Uterus (tissue), 4 donors: ENCODE data around the gene SLC26A1. TPM values are rescaled to one million over a fixed set of nuclear protein-coding genes. Genes with fewer than 3 reads are reported as not detected.

ENCODE experiments used
- DNase-seq, 2 donors: peaks; one replicate each; pipeline ENCODE4 v3.0.0-alpha.2; 2019 to 2020
- H3K27ac ChIP-seq, 2 donors: fragments of 200-600 bp; sonication (generic); 1 replicate in 1 of 2; 2 replicates in 1 of 2; pipeline ENCODE4 v1.5.1; 2016 to 2018
- H3K27me3 ChIP-seq, 2 donors: fragments of 200-600 bp; sonication (generic); one replicate each; pipeline ENCODE4 v1.5.1; 2018 to 2019; ENCODE audit warnings: control low read depth in 1 of 2
- H3K36me3 ChIP-seq, 2 donors: fragments of 200-600 bp; sonication (generic); one replicate each; pipeline ENCODE4 v1.5.1; 2019; ENCODE audit warnings: control low read depth in 1 of 2
- H3K4me1 ChIP-seq, 2 donors: fragments of 200-600 bp; sonication (generic); one replicate each; pipeline ENCODE4 v1.5.1; 2018 to 2019; ENCODE audit warnings: control low read depth in 1 of 2
- H3K4me3 ChIP-seq, 2 donors: fragments of 200-600 bp; sonication (generic); 1 replicate in 1 of 2; 2 replicates in 1 of 2; pipeline ENCODE4 v1.5.1; 2018 to 2019; ENCODE audit warnings: mild to moderate bottlenecking in 1 of 2
- H3K9me3 ChIP-seq, 2 donors: fragments of 200-600 bp; sonication (generic); one replicate each; pipeline ENCODE4 v1.5.1; 2019; ENCODE audit warnings: control low read depth in 1 of 2
- CTCF ChIP-seq, 4 experiments: fragments of 200-600 bp in 2 of 4; fragments of 450-650 bp in 2 of 4; sonication (generic) in 2 of 4; IDR thresholded peaks; one replicate each; pipeline ENCODE4 v1.5.1; 2016 to 2019; ENCODE audit warnings: antibody characterized with exemption in 4 of 4, mild to moderate bottlenecking in 2 of 4, moderate library complexity in 1 of 4
- POLR2A ChIP-seq, 2 donors: fragments of 450-650 bp; IDR thresholded peaks; one replicate each; pipeline ENCODE4 v1.6.1; 2016; ENCODE audit warnings: antibody characterized with exemption in 2 of 2, mild to moderate bottlenecking in 1 of 2, moderate library complexity in 1 of 2
- intact Hi-C: fragments of 100-400 bp; cut with DNase I; formaldehyde crosslinking; loops from one replicate; pipeline ENCODE4 v1.15.1; 2023; ENCODE audit warnings: low total_unique reads
- total RNA-seq, 4 donors: library from RNA; depleted of rRNA in 3 of 4; stranded (reverse); fragments of >200 nt in 3 of 4; gene quantifications; one replicate each; pipeline versions ENCODE4 v1.1.0 to v1.2.4, GENCODE V29; 2014 to 2023
- donor health status: DM: yes; HTN: yes; CAD: no.

Gene SLC26A1
- total RNA-seq, 4 donors from 2014 or later: 0.07 to 0.12 TPM; not detected in 2

DNA sequence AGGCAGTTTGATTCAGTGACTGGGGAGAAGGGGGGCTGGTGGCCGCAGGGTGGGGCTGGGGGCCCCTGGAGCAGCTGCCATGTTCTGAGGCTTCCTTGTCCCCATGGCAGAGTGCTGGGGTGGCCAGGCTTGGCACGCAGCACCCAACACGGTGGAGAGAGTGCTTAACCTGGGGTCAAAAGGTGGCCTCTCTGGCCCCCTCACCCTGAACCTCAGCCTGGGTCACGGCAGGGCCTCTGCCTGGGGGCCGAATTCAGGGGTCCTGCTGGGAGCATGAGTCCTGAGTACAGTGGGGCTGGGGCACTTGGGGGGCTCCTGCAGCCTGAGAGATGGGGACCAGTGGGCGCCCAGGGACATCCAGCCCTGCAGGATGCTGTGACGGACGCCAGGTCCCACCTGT, 38.1 kb upstream of the SLC26A1 start:
- H3K4me3 ChIP-seq: no peak overlapping the region
- no peak overlapping the region for H3K27ac ChIP-seq
- H3K27me3 ChIP-seq: peaks cover 0 to 23% of the 10 kb centered on the region in 2 donors
- DNase-seq: no peak
- TF ChIP-seq CTCF (IDR thresholded peaks at IDR 0.05): no peak
- TF ChIP-seq POLR2A (IDR thresholded peaks at IDR 0.05): no peak
- H3K4me1 ChIP-seq: no peaks in the 10 kb centered on the region
- H3K36me3 ChIP-seq: no peaks in the 10 kb centered on the region
- no peaks in the 10 kb centered on the region for H3K9me3 ChIP-seq
- intact Hi-C loops: no loop called here

- Histone ChIP-seq H3K4me1 (no peaks in the 10 kb centered on the region), H3K27ac (no peak overlapping the region), H3K27me3 (peaks cover 0 to 23% of the 10 kb centered on the region in 2 donors), H3K9me3 (no peaks in the 10 kb centered on the region), H3K4me3 (no peak overlapping the region), H3K36me3 (no peaks in the 10 kb centered on the region)
- TF ChIP-seq CTCF (IDR thresholded peaks at IDR 0.05): no peak
- TF ChIP-seq POLR2A (IDR thresholded peaks at IDR 0.05): no peak
- no peak for DNase-seq
- intact Hi-C loops: no loop called here
These were observed 37.4 kb upstream of the SLC26A1 start for GRCh38 chr4:1030559-1030958.

DNA sequence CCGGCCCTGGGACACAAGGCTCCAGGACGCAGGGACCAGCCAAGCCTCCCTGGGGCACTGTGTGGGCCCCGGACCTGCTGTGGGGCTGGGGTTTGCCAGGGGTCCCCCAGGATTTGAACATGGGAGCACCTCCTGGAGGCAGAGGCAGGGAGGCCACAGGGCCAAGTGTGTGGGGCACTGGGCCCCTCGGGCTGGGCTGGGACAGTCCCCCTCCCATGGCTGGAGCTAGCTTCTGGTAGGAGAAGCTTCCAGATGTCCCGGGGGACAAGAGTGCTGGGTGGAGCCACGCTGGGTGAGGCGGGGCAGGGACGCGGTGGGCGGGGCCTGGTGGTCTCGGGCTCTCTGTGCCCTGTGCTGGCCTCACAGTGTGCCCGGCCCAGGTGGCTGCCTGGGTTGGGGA, 36.8 kb upstream of the SLC26A1 start:
- intact Hi-C loops: no loop called here
- Histone ChIP-seq H3K27ac (no peak overlapping the region), H3K4me1 (no peaks in the 10 kb centered on the region), H3K27me3 (peaks cover 0 to 23% of the 10 kb centered on the region in 2 donors), H3K36me3 (no peaks in the 10 kb centered on the region), H3K9me3 (no peaks in the 10 kb centered on the region), H3K4me3 (no peak overlapping the region)
- no peak for TF ChIP-seq POLR2A (IDR thresholded peaks at IDR 0.05)
- no peak for TF ChIP-seq CTCF (IDR thresholded peaks at IDR 0.05)
- DNase-seq: no peak

GRCh38 chr4:1029529-1029928, 36.3 kb upstream of the SLC26A1 start:
- peaks cover 0 to 23% of the 10 kb centered on the region in 2 donors for H3K27me3 ChIP-seq
- DNase-seq: no peak
- no peak overlapping the region for H3K27ac ChIP-seq
- no peak overlapping the region for H3K4me3 ChIP-seq
- intact Hi-C loops: no loop called here
- H3K4me1 ChIP-seq: no peaks in the 10 kb centered on the region
- H3K36me3 ChIP-seq: no peaks in the 10 kb centered on the region
- TF ChIP-seq CTCF (IDR thresholded peaks at IDR 0.05) (no peak), POLR2A (IDR thresholded peaks at IDR 0.05) (no peak)
- no peaks in the 10 kb centered on the region for H3K9me3 ChIP-seq

DNA sequence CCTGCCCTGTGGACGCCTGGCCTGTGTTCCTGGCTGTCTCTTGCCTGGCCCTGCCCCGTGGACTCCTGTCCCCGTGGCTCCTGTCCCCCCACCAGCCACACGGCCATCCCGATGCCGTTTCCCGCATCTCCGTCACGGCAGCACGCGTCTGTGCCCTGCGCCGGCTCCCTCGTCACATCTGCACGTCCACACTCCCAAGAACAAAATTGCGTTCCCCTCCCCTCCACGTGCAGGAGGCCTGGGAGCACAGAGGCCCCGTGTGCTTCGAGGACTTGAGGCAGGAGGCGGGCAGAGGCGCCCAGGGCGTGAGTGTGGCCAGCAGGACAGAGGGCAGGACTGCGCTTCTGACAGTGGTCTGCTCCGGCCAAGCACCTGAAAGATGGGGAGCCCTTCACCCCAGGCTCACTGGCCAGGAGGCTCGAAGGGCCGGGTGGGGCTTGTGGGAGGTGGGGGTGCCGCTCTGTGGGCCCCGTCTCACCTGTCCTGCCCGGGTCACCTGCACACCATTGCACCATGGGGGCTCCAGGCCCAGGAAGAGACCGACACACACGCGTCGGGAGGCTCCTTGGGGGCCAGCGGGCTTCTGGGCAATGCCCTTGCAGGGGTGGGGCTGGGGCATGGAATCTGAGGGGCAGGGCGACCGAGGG, 35.5 kb upstream of the SLC26A1 start:
- intact Hi-C loops: no loop called here
- Histone ChIP-seq H3K4me3 (no peak overlapping the region), H3K4me1 (no peaks in the 10 kb centered on the region), H3K9me3 (no peaks in the 10 kb centered on the region), H3K36me3 (no peaks in the 10 kb centered on the region), H3K27me3 (peaks cover 0 to 23% of the 10 kb centered on the region in 2 donors), H3K27ac (no peak overlapping the region)
- DNase-seq: no peak
- TF ChIP-seq CTCF (IDR thresholded peaks at IDR 0.05) (no peak), POLR2A (IDR thresholded peaks at IDR 0.05) (no peak)
